ENCODE measurements around the gene AMTN.

- TF ChIP-seq CTCF (IDR thresholded peaks at IDR 0.05), result peak in 2 of 6 experiments; percentile 29 to 48
- no peak for TF ChIP-seq POLR2A (IDR thresholded peaks at IDR 0.05)
Observed at GRCh38 chr4:70544279-70544868, 26.0 kb downstream of the AMTN start.
